HUES64 (cell line): ENCODE measurements around the gene NCAPG2.

Experiments
- H3K27ac ChIP-seq: 2 replicates; pipeline ENCODE4 v1.7.0; 2013; ENCODE audit warnings: low read depth, low read length, inconsistent platforms
- H3K27me3 ChIP-seq: 2 replicates; pipeline ENCODE4 v1.6.1; 2013; ENCODE audit warnings: mild to moderate bottlenecking, low read length; ENCODE audit not compliant: insufficient read depth
- H3K36me3 ChIP-seq: 2 replicates; pipeline ENCODE4 v1.6.1; 2013; ENCODE audit warnings: mild to moderate bottlenecking, low read length; ENCODE audit not compliant: insufficient read depth
- H3K4me1 ChIP-seq: 2 replicates; pipeline ENCODE4 v1.6.1; 2013; ENCODE audit warnings: mild to moderate bottlenecking, low read length, moderate library complexity; ENCODE audit not compliant: insufficient read depth
- H3K4me3 ChIP-seq: 2 replicates; pipeline ENCODE4 v1.5.1; 2013; ENCODE audit warnings: mild to moderate bottlenecking, low read length, moderate library complexity
- H3K9ac ChIP-seq: 2 replicates; pipeline ENCODE4 v1.6.1; 2013; ENCODE audit warnings: mild to moderate bottlenecking, low read depth, low read length
- H3K9me3 ChIP-seq: 2 replicates; pipeline ENCODE4 v1.6.1; 2013; ENCODE audit warnings: low read depth, low read length; ENCODE audit not compliant: insufficient read depth
- WGBS: fragments of 150-250, 120-280 bp; methylation state at CpG from one replicate; pipeline ENCODE4 v1.1.7; 2013; ENCODE audit warnings: missing lambda C conversion rate; 5-methylcytosine and 5-hydroxymethylcytosine counted together

The NCAPG2 gene

DNA sequence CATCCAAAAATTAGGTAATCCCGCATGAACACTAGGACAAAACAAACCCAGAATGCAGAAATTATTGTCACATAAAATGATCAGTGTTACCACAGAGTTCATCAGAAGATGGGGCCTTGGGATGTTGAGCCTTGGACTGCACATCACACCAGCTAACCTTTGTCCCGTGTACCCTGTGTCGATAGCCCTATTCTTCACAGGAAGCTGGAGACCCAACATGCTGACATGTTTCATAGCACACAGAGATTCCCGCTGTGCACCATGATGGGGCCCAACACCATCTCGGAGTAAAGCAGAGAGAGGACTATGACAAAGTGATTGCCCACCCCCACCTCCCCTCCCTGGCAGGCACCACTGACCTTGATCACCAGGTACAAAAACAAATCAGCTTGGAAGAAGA, 121.5 kb downstream of the NCAPG2 start:
- Histone ChIP-seq H3K4me3 (no peak overlapping the region), H3K4me1 (no peaks in the 10 kb centered on the region), H3K27me3 (no peaks in the 10 kb centered on the region; the same call in 1 of the 2 replicates), H3K9ac (no peak overlapping the region), H3K36me3 (no peaks in the 10 kb centered on the region), H3K9me3 (peaks cover 79% of the 10 kb centered on the region), H3K27ac (no peak overlapping the region)
- 77% methylated on average over 5 of the region's 5 CpGs for WGBS

GRCh38 chr7:158582089-158582456, 122.5 kb downstream of the NCAPG2 start:
- Histone ChIP-seq H3K9ac (no peak overlapping the region), H3K4me1 (no peaks in the 10 kb centered on the region), H3K36me3 (no peaks in the 10 kb centered on the region), H3K9me3 (peaks cover 88% of the 10 kb centered on the region), H3K27ac (no peak overlapping the region), H3K4me3 (no peak overlapping the region), H3K27me3 (no peaks in the 10 kb centered on the region)
- WGBS, result 84% methylated on average over 6 of the region's 6 CpGs

GRCh38 chr7:158581440-158582088, 123.0 kb downstream of the NCAPG2 start:
- Histone ChIP-seq H3K4me1 (no peaks in the 10 kb centered on the region), H3K9me3 (peaks cover 88% of the 10 kb centered on the region), H3K4me3 (no peak overlapping the region), H3K36me3 (no peaks in the 10 kb centered on the region), H3K27me3 (no peaks in the 10 kb centered on the region), H3K27ac (no peak overlapping the region), H3K9ac (no peak overlapping the region)
- 61% methylated on average over 6 of the region's 7 CpGs for WGBS
